ENCODE data around the gene B4GALT2. TPM values are rescaled to one million over a fixed set of nuclear protein-coding genes. Genes with fewer than 3 reads are reported as not detected.

B4GALT2 gene
- total and polyA plus RNA-seq, 2 of the 4 experiments (the other 2 are of a cell fraction) = 52.3 to 60.8 TPM

DNA sequence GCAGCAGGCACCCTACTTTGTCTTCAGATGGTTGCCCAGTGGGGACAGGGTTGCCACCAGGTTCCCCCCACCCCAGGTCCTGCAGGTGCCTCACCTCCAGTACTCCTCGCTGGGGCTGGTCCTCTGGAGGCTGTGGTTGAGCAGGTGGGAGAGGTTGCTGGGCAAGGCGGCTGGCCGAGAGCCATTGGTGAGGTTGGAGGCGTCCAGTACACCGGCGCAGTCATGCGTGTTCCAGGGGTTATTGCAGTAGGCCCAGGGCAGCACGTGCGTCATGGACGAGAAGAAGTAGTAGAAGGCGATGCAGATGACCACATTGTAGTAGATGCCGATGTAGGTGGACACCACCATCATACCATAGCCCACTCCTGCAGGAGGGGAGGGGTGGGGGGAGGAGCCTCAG is 29.2 kb downstream of the B4GALT2 start:
- BruUV-seq (replicated peaks) = no TSS peak
- Histone ChIP-seq H3K27me3 (ENCODE audit: control insufficient read depth, insufficient read depth, low read length) (no peaks in the 10 kb centered on the region), H2AK5ac (ENCODE audit: low read depth, low read length) (no peak overlapping the region), H2BK5ac (ENCODE audit: low read depth, low read length, poor library complexity, severe bottlenecking) (no peak overlapping the region), H3K14ac (replicated peaks; ENCODE audit: low read depth, low read length) (no peak overlapping the region), H2BK120ac (ENCODE audit: low read depth, low read length) (no peak overlapping the region), H4K20me1 (ENCODE audit: insufficient read depth, low read length) (no peaks in the 10 kb centered on the region), H3K18ac (ENCODE audit: low read depth, low read length) (no peak overlapping the region), H4K5ac (ENCODE audit: low read depth, low read length) (no peak overlapping the region), H3K9me1 (ENCODE audit: insufficient read depth, low read length) (no peaks in the 10 kb centered on the region), H3K9me3 (ENCODE audit: control insufficient read depth, insufficient read depth, low read length) (no peaks in the 10 kb centered on the region), H2AK9ac (replicated peaks; ENCODE audit: low read depth, low read length, poor library complexity) (no peak overlapping the region), H3K79me1 (ENCODE audit: low read depth in 1 of 2, low read length in 2 of 2) (no peaks in the 10 kb centered on the region), H3K4me3 (ENCODE audit: insufficient read depth, low read depth, low read length) (no peak overlapping the region), H3K4me2 (ENCODE audit: low read depth, low read length) (no peak overlapping the region), H3K9ac (ENCODE audit: low read depth, low read length) (no peak overlapping the region), H4K8ac (ENCODE audit: low read depth in 2 of 2, low read length in 2 of 2) (no peak overlapping the region), H3K27ac (ENCODE audit: insufficient read depth, low read length) (no peak overlapping the region), H2BK15ac (ENCODE audit: low read depth, low read length) (no peak overlapping the region), H3K36me3 (ENCODE audit: control insufficient read depth, insufficient read depth, low read length) (peaks cover 5% of the 10 kb centered on the region; the same call in 1 of the 2 replicates), H3K23ac (ENCODE audit: low read depth, low read length) (no peak overlapping the region), H4K91ac (ENCODE audit: insufficient read depth, low read depth, low read length) (no peak overlapping the region), H2AFZ (replicated peaks; ENCODE audit: low read length, poor library complexity) (no peak overlapping the region), H3K4me1 (ENCODE audit: control insufficient read depth, insufficient read depth, low read length) (no peaks in the 10 kb centered on the region; the same call in 1 of the 2 replicates), H3K56ac (ENCODE audit: extremely low read depth, insufficient read depth, low read length) (no peak overlapping the region), H2BK20ac (ENCODE audit: low read depth, low read length) (no peak overlapping the region), H3K4ac (ENCODE audit: low read depth, low read length) (no peak overlapping the region)
- dilution Hi-C loops (cut with HindIII; ENCODE audit: low sequenced_read_pairs, unreplicated experiment) = no loop called here
- intact Hi-C loops (cut with micrococcal nuclease) = loop anchor here (5.0 to 10.0 kb wide), 3 partner anchors 209 to 589 kb away; no protein-coding TSS in a partner anchor
- POLR2A ChIA-PET (ENCODE audit: unreplicated experiment) = no interaction called here
- in situ Hi-C loops (cut with MboI; ENCODE audit: low sequenced_read_pairs) = loop anchor here (5.0 kb wide), 1 partner anchor 39 kb away; no protein-coding TSS in a partner anchor
- DNase-seq (no peak), ATAC-seq (ENCODE audit: low read depth) (no peak)
- TF ChIP-seq, protein P1, sequence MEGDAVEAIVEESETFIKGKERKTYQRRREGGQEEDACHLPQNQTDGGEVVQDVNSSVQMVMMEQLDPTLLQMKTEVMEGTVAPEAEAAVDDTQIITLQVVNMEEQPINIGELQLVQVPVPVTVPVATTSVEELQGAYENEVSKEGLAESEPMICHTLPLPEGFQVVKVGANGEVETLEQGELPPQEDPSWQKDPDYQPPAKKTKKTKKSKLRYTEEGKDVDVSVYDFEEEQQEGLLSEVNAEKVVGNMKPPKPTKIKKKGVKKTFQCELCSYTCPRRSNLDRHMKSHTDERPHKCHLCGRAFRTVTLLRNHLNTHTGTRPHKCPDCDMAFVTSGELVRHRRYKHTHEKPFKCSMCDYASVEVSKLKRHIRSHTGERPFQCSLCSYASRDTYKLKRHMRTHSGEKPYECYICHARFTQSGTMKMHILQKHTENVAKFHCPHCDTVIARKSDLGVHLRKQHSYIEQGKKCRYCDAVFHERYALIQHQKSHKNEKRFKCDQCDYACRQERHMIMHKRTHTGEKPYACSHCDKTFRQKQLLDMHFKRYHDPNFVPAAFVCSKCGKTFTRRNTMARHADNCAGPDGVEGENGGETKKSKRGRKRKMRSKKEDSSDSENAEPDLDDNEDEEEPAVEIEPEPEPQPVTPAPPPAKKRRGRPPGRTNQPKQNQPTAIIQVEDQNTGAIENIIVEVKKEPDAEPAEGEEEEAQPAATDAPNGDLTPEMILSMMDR (conservative IDR thresholded peaks at IDR 0.05; ENCODE audit: low read depth, low read length) = no peak
- TF ChIP-seq RFX5 (IDR thresholded peaks at IDR 0.05; ENCODE audit: low read depth, low read length) (no peak), SMC3 (IDR thresholded peaks at IDR 0.05; ENCODE audit: low read depth, low read length) (no peak), POLR2A (IDR thresholded peaks at IDR 0.05; ENCODE audit: low read depth, low read length) (no peak), MAFK (IDR thresholded peaks at IDR 0.05; ENCODE audit: low read depth, low read length) (no peak), FOS (IDR thresholded peaks at IDR 0.05; ENCODE audit: low read depth, low read length) (no peak), RAD21 (IDR thresholded peaks at IDR 0.05; ENCODE audit: low read length) (no peak), CHD1 (IDR thresholded peaks at IDR 0.05; ENCODE audit: low read depth, low read length) (no peak), BHLHE40 (IDR thresholded peaks at IDR 0.05; ENCODE audit: low read depth, low read length) (no peak), NFE2L2 (IDR thresholded peaks at IDR 0.05; ENCODE audit: low read depth, low read length) (no peak), MAZ (IDR thresholded peaks at IDR 0.05; ENCODE audit: borderline replicate concordance, low read depth, low read length) (no peak)
- TF ChIP-seq, protein P2, sequence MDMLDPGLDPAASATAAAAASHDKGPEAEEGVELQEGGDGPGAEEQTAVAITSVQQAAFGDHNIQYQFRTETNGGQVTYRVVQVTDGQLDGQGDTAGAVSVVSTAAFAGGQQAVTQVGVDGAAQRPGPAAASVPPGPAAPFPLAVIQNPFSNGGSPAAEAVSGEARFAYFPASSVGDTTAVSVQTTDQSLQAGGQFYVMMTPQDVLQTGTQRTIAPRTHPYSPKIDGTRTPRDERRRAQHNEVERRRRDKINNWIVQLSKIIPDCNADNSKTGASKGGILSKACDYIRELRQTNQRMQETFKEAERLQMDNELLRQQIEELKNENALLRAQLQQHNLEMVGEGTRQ (IDR thresholded peaks at IDR 0.05; ENCODE audit: low read depth, low read length) = no peak
- CTCF ChIA-PET = no interaction called here
- WGBS, 2 experiments (ENCODE audit: extremely low coverage in 2 of 2, insufficient read length in 1 of 2) = no CpG with 5 or more reads among the region's 12 CpGs

Measured in IMR-90 (cell line).